NCI-H1436 (cell line): ENCODE data around the gene UBE3C.
"Not testable (repeated sequence)": the region's sequence is repeated elsewhere in the genome, so short reads cannot be mapped to it uniquely, and the experiment has no call there.

Experiments
- DNase-seq: peaks from one replicate; lab custom pipeline; 2025; lab: John Stamatoyannopoulos, UW

UBE3C gene

DNA sequence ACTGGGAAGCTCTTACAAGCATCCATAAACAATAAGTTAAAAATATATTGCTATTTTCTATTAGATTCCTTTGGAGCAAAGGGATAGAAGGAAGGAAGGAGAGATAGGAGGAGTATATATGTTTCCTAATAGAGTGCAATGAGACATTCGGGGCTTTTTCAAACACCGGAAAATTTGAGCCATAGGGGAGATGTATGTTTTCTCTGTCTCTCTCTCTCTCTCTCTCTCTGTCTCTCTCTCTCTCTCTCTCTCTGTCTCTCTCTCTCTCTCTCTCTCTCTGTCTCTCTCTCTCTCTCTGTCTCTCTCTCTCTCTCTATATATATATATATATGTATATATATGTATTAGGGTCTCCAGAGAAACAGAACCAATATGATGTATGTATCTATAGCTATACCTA lies 7.9 kb upstream of the UBE3C start:
- DNase-seq: not testable (repeated sequence)

DNA sequence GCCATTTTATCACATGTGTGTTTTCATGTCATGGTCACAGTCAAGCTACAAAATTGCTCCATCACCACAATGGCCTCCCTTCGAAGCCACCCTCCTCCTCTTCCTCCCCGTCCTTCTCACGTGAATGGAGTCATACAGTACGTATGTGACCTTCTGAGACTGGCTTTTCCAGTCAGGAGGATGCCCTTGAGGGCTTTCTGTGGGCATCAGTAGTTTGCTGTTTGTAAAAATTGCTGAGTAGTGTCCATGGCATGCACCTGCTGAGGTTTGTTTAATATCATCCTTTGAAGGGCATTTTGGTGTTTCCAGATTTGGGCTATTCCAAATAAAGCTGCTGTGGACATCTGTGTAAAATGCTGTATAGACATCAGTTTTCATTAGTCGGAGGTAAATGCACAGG lies 5.9 kb upstream of the UBE3C start:
- DNase-seq: no peak

DNA sequence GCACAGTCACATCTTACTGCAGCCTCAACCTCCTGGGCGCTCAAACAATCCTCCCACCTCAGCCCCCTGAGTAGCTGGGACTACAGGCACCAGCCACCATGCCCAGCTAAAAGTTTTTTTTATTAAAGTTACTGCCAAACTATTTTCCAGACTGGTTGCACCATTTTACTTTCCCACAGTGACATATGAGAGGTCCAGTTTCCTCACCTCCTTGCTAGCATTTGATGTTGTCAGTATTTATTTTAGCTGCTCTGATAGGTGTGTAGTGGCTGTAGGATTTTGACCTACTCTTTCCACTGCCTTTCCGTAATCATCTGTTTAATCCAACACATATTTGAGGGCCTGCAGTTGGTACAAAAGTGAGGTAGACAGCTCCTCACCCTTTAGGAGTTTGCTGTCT lies 5.4 kb upstream of the UBE3C start:
- no peak for DNase-seq

DNA sequence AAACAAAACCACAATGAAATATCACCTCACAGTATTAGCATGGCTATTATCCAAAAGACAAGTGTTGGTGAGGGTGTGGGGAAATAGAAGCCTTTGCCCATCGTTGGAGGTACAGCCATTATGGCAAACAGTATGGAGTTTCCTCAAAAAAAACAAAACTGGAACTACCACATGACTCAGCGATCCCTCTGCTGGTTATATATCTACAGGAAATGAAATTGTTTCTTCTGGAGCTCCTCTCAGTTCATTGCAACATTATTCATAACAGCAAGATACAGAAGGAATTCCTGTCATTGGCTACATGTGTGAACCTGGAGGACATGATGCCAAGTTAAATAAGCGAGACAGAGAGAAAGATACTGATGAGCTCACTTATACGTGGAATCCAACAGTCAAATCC lies 2.4 kb upstream of the UBE3C start:
- DNase-seq: peak; percentile 53

DNA sequence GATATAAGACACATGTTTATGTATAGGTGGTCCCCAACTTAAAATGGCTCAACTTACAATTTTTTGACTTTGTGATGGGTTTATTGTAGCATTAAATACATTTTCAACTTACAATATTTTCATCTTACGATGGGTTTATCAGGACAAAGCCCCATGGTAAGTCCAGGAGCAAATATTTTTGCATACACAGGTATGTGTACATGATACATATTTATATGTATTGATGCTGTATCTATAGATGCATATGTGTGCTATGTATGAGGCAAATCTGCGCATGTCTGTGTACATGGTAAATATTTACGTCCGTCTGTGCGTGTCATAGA lies 664 bp upstream of the UBE3C start:
- no peak for DNase-seq

DNA sequence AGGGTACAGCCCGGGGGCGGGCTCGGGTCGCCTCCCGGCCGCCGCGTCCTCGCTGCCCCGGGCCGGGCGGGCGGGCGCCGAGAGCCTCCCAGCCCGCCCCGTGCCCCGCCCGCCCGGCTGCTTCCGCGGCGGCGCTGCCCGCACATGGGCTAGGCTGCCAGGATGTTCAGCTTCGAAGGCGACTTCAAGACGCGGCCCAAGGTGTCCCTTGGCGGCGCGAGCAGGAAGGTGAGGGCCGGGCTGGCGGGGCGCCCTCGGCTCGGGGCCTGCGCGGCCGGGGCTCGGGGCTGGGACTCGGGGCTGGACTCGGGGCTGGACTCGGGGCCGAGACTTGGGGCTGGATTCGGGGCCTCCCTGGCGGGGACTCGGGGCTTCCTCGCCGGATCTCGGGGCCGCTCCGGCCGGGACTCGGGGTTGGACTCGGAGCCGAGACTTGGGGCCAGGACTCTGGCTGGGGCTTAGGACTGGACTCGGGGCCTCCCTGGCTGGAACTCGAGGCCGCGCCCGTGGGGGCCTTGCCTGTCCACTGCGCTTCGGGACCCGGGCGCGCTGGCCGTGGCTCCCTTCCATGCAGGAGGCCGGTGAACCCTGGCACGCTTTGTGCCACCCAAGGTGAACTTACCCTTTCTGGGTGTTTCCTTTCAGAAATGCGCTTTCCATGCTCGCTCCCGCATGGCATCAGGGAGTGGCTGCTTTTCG lies 534 bp downstream of the UBE3C start:
- DNase-seq: no peak

DNA sequence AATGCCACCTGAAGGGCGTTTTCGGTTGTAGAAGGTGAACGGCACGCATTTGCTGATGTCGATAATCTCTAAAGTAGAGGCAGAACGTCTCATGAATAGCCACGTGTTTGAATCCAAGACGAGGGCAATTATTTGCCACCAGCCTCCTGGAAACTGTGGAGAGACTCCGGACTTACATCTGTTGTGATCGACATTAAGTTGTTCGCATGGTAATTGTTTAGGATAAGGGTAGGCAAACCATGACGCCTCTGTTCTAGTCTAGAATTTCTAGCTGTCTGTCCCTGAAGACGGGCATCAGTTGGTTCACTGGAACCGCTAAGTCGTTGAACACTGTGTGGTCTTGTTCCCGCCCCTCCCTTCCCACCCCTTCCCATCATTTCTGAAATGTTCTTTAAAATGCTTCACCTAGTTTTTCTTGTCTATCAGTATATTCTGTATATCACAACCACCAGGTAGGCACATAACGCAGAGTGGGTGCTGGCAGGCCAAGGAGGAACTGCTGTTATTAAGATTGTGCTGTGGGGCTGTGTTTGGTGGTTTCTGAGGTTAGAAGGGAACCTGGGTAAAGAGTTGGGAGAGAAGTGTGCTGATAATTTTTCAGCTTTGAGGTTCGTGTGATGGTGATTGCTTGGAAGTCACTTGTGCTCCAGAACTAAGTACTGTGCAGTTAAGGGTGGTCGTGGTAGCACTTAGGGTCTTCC lies 1.2 kb downstream of the UBE3C start:
- no peak for DNase-seq

DNA sequence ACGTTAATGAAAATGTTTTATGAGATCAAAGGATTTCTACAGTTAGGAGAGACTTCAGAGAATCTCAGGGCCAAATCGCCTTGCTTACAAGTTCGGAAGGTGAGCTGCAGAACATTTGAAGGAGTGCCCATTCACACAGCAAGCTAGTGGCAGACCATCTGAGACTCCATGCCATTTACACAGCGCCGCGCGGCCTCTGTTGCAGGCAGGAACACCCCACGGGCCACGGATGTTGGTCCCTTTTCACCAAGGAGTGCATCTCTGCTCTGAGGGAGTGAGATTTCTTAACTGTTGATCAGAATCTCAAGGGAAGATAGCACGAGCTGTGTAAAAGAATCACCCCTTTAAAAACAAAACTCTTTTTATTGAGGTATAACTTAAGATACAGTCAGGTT lies 1.8 kb downstream of the UBE3C start:
- DNase-seq: no peak

DNA sequence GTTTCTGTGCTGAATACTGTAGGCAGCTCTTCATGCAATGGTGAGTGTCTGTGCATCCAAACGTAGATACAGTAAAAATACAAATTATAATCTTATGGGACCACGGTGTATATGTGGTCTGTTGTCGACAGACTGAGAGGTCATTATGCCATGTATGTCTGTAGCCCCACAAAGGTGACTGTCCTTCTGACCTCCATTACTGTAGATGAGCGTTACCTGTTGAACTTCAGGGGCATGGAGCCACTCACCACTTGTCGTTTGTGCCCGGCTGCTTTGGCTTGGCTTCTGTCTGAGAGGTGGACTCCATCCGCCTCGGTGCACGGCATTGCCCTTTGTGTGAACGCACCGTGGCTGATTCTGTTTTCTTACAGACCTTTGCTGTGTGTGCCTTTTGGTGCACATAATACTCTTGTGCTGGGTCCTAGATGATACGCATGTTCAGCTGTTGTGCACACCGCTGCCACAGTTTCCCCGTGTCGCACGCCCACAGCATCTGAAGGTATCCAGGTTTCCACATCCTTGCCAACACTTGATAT lies 2.9 kb downstream of the UBE3C start:
- DNase-seq: no peak

DNA sequence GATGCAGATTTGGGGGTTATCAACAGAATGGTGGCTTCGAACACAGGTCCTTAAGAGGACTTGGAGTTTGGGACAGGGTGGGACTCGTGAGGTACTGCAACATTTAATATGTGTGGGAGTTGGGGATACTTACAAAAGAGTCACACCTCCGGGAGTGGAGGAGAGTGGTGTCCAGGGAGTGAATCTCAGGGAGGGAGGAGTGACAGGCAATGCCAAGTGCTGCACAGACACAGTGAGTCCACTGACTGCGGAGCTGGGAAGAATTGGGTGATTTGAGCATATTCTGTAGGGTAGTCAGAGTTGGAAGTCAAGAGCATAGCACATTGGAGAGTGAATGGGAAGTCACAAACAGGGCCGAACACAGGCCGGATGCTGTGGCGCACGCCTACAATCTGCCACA lies 5.1 kb downstream of the UBE3C start:
- no peak for DNase-seq

DNA sequence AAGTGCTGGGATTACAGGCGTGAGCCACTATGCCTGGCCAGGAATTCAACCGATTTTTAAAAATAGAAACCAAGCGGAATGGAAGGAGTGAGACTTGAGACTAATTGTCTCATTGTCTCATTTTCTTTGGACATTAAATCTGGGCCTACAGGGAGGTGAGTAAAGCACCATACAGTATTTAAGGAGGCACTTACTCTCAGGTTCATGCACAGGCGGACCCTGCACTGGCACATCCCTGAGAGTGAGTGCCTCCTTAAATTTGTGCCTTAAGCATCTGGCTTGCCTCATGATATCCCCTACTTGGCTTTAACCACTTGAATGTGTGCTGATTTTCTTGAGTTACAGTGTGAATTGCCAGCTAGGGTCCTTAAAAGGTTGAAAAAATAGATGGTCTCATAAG lies 10.6 kb downstream of the UBE3C start:
- DNase-seq: no peak

DNA sequence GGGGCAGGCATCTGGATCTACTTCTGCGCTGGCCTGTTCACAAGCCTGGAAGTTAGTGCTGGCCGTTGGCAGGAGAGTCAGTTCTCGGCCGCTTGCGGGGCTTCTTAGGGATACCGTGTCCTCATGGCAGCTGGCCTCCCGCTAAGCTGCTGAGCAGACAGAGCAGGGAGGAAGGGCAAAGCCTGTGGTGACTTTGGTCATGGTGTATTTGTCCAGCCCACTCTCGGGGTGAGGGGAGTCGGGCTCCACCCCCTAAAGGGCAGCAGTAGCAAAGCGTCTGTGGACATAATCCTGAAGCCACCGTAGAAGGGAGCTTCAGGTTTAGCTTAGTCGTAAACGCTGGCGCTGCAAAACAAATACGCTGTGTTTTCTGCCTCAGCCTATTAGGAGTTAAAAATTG lies 12.2 kb downstream of the UBE3C start:
- DNase-seq: no peak

DNA sequence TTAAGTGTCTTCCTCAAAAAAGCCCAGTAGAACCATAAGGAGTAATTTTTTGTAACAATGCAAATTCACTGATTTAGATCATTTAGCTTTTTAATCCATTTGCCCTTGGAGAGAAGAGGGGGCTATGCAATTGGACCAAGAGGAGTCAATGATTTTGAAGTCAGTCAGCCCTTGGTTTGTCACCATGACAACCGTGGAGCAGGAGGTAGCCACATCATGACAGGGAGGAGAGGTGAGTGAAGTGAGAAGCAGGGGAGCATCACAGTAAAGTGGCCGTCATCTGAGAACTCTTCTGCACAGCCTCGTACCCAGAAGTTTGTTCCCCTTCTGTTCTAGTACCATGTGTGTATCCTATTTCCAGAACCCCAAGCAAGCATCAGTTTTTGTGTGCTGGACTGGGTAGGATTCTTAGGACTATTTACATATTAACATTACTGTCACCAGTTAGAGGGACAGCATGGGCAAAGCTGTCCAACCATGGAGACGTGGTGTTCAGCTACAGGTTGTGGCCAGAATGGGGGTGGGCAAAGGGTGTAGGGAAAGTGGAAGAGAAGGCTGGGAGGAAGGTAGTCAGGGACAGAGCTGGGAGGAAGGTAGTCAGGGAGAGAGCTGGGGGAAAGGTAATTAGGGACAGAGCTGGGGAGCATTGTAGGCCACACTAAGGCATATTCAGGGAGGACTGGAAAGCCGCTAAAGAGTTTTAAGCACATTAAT lies 13.1 kb downstream of the UBE3C start:
- DNase-seq: no peak

DNA sequence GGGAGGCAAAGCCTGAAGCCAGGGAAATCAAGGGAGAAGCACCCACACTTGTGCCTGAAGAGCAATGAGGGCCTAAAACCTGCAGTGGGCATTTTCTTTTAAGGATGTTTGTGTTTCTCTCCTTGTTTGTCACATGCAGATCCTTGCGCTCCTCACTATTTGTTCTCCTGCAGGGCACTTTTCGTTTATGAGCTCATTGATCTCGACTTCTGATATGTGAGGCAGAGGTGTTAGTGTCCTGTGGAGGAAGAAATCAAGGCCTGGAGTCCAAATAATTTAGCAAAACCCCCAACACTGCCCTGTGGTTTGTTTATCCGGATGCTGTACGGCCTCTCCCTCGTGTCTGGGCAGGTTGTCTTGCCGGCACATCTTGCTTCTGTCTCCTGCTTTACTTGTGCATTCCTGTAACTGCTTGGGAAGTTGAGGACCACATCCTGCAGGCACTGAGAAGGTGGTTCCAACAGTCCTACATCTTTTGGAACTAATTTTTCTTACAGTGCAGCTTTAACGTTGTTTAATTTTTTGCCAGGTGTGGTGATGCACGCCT lies 13.7 kb downstream of the UBE3C start:
- DNase-seq: no peak

DNA sequence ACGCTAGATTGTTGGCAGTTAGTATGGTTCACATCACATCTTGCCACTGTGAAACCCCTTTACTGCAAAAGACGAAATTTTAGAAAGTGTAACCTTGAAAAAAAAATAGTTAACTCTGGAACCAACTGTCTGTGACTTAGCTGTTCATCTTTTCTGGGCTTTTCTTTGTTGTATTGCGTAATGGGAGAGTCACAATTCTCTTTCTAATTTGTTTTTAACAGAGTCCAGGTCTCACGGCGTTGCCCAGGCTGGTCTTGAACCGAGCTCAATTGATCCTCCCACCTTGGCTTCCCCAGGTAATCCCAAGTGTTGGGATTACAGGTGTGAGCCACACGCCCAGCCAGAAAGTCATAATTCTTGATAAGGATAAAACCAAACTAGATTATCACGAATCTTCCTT lies 14.5 kb downstream of the UBE3C start:
- DNase-seq: no peak

DNA sequence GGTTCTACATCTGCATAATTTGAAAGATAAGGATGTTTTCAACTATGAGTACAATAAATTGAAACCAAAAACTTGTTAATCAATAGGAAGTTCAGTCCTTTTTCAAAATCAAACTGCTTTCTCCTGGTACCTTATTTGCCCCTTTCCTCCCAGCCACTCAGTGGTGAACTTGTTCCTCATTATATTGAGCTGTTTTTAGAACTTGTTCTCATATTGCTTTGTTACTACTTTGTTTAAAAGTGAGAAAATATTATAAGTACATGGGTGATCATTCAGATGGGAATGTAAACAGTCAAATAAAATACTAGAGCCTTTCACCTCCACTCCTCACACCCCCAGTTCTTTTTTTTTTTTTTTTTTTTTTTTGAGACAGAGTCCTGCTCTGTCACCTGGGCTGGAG lies 17.2 kb downstream of the UBE3C start:
- DNase-seq: no peak

DNA sequence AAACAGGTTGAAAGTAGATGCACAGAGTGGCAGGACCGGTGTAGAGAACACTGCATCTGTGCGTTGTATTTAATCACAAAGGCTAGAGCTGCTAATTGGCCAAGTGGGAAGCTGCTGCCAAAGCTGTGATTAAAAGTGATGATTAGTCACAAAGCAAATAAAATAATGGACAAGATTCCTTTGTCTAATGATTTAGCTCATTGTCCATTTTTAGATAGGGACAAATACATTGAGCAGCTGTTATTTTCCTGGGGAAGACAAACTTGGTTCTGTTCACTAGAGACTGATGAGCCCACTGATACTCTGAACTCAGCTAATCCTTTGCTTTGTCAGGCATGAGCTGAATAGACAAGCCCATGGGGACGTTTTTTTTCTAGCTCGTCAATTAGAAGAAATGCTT lies 19.7 kb downstream of the UBE3C start:
- DNase-seq: peak; percentile 25

DNA sequence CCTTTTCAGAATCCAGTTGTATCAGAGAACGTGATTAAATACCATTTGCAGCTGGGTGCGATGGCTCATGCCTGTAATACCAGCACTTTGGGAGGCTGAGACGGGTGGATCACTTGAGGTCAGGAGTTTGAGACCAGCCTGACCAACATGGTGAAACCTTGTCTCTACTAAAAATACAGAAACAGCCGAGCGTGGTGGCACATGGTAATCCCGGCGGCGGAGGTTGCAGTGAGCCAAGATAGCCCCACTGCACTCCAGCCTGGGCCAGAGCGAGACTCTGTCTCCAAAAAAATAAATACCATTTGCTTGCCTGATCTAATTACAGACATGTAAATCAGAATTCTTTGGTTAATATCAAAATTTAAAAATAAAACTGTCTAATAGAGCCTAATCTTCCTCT lies 20.8 kb downstream of the UBE3C start:
- DNase-seq: not testable (repeated sequence)

DNA sequence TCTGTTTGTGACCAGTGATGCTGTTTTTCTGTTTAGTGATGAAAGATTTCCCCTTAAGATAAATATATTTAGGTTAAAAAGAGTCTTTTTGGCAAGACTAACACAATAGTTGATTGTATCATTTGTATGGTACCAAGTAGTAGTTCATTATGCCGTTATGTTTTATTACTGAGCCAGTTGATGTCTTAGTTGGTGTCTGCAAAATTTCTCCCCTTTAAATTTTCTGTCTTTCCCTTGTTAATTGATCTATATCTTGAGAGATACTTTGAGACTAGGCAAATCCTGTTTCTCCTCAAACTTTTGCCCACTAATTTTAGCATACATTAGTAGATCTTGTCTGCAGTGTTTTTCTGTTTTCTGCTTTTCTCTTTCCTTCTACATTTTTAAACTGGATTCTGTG lies 21.7 kb downstream of the UBE3C start:
- DNase-seq: no peak

DNA sequence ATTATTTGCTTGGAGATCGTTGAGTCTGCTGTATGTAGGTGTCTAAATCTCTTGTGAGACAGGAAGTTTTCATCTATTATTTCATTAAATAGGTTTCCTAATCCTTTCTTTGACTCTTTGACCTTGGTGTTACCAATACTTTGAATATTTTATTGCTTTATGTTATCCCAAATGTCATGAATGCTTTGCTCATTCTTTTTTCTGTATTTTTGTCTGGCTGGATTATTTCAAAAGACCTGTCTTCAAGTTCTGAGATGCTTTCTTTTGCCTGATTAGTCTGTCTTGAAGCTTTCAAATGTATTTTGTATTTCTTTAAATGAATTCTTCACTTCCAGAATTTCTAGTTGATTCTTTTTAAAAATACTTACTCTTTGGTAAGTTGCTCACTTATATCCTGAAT lies 27.3 kb downstream of the UBE3C start:
- DNase-seq: no peak

DNA sequence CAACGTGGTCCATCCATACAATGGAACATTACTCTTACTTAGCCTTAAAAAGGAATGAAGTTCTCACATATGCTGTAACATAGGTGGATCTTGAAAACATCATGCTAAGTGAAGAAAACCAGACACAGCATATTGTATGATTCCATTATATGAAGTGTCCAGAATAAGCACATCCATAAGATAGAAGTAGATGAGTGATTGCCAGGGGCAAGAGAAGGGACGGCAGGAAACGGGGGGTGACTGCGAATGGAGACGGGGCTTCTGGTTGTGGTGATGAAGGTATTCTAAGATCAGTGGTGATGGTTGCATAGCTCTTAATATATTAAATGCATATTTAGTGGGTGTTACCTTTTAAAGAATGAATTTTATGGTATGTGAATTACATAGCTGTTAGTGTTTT lies 29.8 kb downstream of the UBE3C start:
- DNase-seq: no peak

DNA sequence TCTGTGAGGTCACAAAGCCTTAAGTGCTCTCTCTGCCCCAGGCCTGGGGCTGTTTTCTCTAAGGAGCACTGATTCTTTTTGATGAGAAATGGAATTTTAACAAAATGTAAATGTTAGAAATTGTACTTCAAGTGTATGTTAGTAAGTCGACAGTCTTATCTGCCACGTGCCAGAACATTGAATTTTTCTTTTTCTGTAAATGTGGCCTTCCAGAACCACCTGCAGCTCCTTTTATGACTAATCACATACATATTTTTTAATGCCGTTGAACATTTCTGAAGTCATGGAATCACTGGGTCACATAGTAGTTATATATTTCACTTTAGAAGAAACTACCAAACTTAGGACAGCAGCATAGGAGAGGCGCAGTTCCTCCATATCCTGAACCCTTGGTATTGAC lies 38.0 kb downstream of the UBE3C start:
- DNase-seq: no peak
